ENCODE data around the gene CLSTN3.

Gene CLSTN3

GRCh38 chr12:7091660-7092228, 38.4 kb upstream of the CLSTN3 start:
- peak overlapping the region; percentile 52 for H3K4me3 ChIP-seq (ENCODE audit: control insufficient read depth, low read depth, low read length)
- TF ChIP-seq CTCF (IDR thresholded peaks at IDR 0.05; ENCODE audit: control insufficient read depth, insufficient read depth, low read depth, low read length, missing control alignments) = no peak
- no peak for DNase-seq (ENCODE audit: low read depth)

GRCh38 chr12:7092229-7092985, 37.8 kb upstream of the CLSTN3 start, which contains the start of gene C1R:
Gene C1R, minus strand, starts transcription at chr12:7092445. Its CDS starts 57 bp downstream, at chr12:7092388.
- TF ChIP-seq CTCF (IDR thresholded peaks at IDR 0.05; ENCODE audit: control insufficient read depth, insufficient read depth, low read depth, low read length, missing control alignments) = peak; percentile 88
- peak; percentile 78 for DNase-seq (ENCODE audit: low read depth)
- peak within 1 kb of the TSS; percentile 52 for H3K4me3 ChIP-seq (ENCODE audit: control insufficient read depth, low read depth, low read length)

DNA sequence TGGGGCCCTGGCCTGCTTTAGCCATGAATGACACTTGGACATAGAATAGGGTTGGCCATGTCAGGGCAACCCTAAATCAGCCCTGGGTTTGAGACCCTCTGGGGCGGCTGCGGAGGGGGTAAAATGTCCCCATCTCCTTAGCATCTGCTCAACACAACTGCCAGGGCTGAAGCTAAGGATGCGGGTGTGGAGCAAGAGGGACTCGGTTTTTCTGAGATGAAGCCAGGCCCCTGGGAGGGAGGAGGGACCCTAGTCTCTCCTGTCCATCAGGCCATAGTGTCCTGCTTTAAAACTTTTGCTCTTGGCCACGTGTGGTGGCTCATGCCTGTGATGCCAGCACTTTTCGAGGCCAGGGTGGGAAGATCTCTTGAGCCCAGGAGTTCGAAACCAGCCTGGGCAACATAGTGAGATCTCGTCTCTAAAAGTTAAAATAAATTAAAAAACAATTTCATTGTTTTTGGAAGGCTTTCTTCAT, 37.1 kb upstream of the CLSTN3 start:
- DNase-seq (ENCODE audit: low read depth) = no peak
- H3K4me3 ChIP-seq (ENCODE audit: control insufficient read depth, low read depth, low read length) = no peak overlapping the region
- no peak for TF ChIP-seq CTCF (IDR thresholded peaks at IDR 0.05; ENCODE audit: control insufficient read depth, insufficient read depth, low read depth, low read length, missing control alignments)

GRCh38 chr12:7093486-7093885, 36.7 kb upstream of the CLSTN3 start:
- H3K4me3 ChIP-seq (ENCODE audit: control insufficient read depth, low read depth, low read length) = no peak overlapping the region

DNA sequence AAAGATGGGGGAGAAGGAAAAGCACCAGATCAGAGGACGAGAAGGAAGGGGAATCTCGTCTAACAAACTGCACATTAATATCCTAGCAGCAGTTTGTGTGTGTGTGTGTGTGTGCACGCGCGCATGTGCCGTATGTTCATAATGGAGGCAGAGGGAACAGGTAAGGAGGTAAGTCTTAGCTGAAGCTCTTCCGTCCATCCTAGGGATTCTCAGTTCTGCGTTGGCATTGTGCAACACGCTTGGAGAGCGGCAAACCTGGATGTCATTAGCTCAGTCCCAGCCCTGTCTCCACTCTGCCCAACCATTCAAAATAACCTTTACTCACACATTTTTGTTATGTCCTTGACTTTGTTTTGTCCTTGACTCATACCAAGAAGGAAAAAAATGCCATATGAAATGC, 36.3 kb upstream of the CLSTN3 start:
- TF ChIP-seq CTCF (IDR thresholded peaks at IDR 0.05; ENCODE audit: control insufficient read depth, insufficient read depth, low read depth, low read length, missing control alignments) = no peak
- no peak for DNase-seq (ENCODE audit: low read depth)

More at GRCh38 chr12:7093486-7093885, 36.7 kb upstream of the CLSTN3 start:
- no peak for DNase-seq (ENCODE audit: low read depth)
- no peak for TF ChIP-seq CTCF (IDR thresholded peaks at IDR 0.05; ENCODE audit: control insufficient read depth, insufficient read depth, low read depth, low read length, missing control alignments)

GRCh38 chr12:7096006-7096932, 33.9 kb upstream of the CLSTN3 start:
- no peak for TF ChIP-seq CTCF (IDR thresholded peaks at IDR 0.05; ENCODE audit: control insufficient read depth, insufficient read depth, low read depth, low read length, missing control alignments)
- no peak overlapping the region for H3K4me3 ChIP-seq (ENCODE audit: control insufficient read depth, low read depth, low read length)
- no peak for DNase-seq (ENCODE audit: low read depth)

More for the DNA sequence above, 36.3 kb upstream of the CLSTN3 start:
- H3K4me3 ChIP-seq (ENCODE audit: control insufficient read depth, low read depth, low read length) = no peak overlapping the region
